ENCODE measurements around the gene RMND1. TPM values are rescaled to one million over a fixed set of nuclear protein-coding genes. Genes with fewer than 3 reads are reported as not detected.
"Not testable (repeated sequence)": the region's sequence is repeated elsewhere in the genome, so short reads cannot be mapped to it uniquely, and the experiment has no call there.

The RMND1 gene
- total RNA-seq, 1 donor from 2014 or later, result 18.6 TPM

- DNase-seq (ENCODE audit: low spot score), result no peak
- no peak for ATAC-seq
Observed at GRCh38 chr6:151388236-151388635, 63.7 kb downstream of the RMND1 start.

GRCh38 chr6:151387175-151387970 is 64.6 kb downstream of the RMND1 start:
- no peak for DNase-seq (ENCODE audit: low spot score)
- no peak for ATAC-seq

DNA sequence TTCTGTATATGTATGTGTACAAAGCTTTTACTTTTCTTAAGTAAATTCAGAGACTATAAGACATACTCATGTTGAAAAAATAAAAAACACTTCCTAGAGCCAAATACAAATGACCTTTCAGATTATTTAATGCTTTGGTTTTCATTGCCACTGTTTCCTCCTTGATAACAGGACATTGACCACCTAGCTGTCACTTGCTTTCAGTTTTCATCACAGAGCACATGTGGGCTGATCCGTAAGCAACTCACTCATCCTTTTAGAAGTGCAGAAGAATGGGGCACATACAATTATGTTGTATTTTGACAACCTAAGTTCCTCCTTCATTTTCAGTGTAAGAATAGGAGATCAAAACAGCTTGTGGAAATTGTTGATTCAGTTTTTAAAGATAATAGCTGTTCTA is 66.7 kb downstream of the RMND1 start:
- DNase-seq (ENCODE audit: low spot score) (no peak), ATAC-seq (no peak)

DNA sequence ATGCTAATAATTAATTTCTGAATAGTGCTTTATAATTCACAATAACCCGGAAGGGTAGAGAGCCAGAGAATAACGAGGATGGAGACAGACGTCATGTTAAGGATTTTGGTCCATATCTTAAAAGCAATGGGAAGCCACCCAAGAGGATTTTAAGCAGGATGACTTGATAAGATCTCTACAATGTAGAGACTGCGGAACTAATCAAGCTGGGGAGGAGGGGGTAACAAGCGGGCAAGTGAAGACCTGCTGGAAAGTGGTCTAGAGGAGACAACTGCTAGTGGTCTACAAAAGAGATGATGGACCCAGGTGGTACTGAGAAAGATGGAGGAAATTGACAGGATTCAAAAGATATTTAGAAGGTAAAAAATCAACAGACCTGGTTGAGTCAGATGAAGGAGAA is 67.8 kb downstream of the RMND1 start:
- no peak for DNase-seq (ENCODE audit: low spot score)

DNA sequence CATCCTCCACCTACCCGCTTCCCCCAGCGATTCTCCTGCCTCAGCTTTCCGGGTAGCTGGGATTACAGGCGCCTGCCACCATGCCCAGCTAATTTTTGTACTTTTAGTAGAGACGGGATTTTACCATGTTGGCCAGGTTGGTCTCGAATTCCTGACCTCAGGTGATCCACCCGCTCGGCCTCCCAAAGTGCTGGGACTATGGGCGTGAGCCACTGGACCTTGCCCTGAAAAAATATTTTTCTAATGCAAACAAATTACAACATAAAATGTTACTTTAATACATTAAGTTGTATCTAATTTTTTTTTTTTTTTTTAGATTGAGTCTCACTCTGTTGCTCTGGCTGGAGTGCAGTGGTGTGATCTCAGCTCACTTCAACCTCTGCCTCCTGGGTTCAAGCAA is 69.3 kb downstream of the RMND1 start:
- not testable (repeated sequence) for DNase-seq (ENCODE audit: low spot score)
- peak; percentile 14 for ATAC-seq

More for the DNA sequence above, 67.8 kb downstream of the RMND1 start:
- ATAC-seq, result no peak

- ATAC-seq, result no peak
- DNase-seq (ENCODE audit: low spot score), result no peak
Observed at GRCh38 chr6:151381722-151382121, 70.2 kb downstream of the RMND1 start.

DNA sequence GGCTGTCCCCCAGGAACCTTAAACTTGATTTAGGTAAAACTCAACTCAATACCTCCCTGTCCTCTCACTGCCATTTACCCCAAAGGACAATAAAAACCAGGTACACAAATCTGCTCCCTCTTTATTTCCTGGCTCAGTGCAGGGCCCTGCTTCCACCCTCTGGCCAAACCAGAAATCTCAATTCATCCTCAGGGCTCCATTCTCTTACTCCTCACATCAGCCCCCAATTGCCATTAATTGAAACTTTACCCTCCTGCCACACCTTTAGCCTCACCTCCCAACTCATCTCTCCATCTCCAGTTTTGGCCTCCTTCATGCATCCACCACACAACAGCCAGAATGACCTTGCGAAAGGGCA is 71.1 kb downstream of the RMND1 start:
- no peak for DNase-seq (ENCODE audit: low spot score)
- ATAC-seq, result no peak

GRCh38 chr6:151379933-151380847 is 71.7 kb downstream of the RMND1 start:
- ATAC-seq (peak; percentile 42), DNase-seq (ENCODE audit: low spot score) (no peak)

GRCh38 chr6:151377095-151377494 is 74.8 kb downstream of the RMND1 start:
- DNase-seq (ENCODE audit: low spot score) (no peak), ATAC-seq (no peak)

- ATAC-seq, result no peak
Observed at GRCh38 chr6:151376440-151376839, 75.5 kb downstream of the RMND1 start.

DNA sequence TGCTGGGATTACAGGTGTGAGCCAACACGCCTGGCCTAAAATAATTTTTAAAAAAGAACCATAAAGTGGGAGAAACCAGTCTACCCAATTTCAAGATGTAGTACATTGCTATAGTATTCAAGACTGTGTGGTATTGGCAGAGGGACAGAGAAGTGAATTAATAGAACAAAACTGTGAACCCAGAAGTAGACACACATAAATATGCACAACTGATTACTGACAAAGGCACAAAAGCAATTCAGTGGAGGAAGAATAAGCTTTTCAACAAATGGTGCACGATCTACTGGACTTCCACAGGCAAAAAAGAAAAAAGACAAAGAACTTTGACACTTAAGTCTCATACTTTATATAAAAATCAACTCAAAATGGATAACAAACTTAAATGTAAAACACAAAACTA is 76.1 kb downstream of the RMND1 start:
- DNase-seq (ENCODE audit: low spot score) (no peak), ATAC-seq (no peak)

More at GRCh38 chr6:151376440-151376839, 75.5 kb downstream of the RMND1 start:
- no peak for DNase-seq (ENCODE audit: low spot score)

DNA sequence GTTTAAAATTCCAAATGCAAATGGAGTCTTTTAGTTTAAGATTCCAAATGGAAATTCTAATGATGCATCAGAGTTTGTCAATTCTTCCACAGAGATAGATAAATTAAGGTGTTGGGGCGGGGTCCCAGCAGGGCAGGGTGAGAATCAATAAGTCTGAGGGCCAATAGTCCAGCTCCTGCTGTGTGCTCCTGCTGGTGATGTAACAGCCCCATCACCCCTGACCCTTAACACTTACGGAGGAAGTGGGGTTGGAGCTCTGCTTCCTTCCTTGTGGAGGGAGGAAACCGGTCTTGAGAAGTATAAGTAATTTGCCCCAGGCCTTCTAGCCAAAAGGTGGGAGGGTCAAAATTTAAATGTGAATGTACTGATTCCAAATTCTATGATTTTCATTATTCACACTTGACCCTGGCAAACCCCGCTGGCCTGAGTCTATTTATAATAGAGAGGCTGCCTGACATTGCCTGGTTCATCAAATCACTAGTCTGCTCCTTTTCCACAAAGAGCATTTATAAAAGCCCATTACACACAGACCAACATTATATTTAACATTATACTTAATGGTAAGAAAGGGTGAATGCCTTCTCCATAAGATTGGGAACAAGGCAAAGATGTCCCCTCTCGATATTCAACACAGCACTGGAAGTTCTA is 77.8 kb downstream of the RMND1 start:
- DNase-seq (ENCODE audit: low spot score), result peak; percentile 53
- ATAC-seq, result peak; percentile 92

- ATAC-seq (no peak), DNase-seq (ENCODE audit: low spot score) (no peak)
Observed at GRCh38 chr6:151372164-151372563, 79.8 kb downstream of the RMND1 start.

DNA sequence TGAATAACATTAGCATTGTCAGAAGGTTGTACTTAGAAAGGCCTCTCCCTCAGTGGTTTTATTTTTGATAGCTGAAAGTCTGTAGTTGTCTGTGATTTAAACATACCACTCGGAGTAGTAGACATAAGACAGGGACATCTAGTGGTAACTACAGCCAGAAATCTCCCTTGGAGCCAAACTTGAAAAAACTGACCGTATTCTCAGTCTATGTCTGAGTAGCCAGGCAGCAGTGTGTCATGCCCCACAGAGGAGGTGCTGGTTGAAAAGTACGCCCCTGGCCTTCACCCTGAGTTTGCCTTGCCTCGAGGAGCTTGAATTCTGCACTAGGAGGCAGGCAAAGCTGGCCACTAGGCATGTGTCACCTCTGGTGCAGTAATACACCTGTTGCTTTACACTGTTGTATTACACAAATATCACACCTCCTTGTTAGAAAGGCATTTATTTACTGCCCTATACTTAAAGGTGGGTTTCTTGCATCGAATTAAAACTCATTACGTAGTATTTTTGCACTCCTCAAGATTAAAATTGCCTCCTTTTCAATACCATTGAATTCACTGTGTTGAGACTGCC is 81.3 kb downstream of the RMND1 start:
- peak; percentile 25 for ATAC-seq

DNA sequence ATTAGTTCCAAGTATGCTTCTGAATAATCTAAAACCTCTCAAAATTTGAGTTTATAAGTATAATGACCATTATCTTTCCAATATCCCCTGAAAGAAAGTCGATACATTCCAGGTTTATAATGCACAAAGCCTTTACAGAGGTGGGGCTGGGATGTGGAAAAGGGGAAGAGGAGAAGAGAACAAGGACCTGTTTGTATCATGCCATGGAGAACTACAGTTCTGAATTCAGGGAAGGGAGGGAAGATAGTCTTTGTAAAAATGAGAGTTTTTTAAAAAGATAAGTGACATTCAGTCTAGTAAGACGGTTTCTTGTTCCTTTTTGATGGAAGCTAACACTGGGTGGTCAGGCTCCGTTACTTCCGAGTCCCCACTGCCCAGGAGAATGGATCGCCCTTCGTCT is 86.7 kb downstream of the RMND1 start:
- ATAC-seq, result no peak
- DNase-seq (ENCODE audit: low spot score), result no peak

More for the DNA sequence above, 81.3 kb downstream of the RMND1 start:
- DNase-seq (ENCODE audit: low spot score), result no peak

DNA sequence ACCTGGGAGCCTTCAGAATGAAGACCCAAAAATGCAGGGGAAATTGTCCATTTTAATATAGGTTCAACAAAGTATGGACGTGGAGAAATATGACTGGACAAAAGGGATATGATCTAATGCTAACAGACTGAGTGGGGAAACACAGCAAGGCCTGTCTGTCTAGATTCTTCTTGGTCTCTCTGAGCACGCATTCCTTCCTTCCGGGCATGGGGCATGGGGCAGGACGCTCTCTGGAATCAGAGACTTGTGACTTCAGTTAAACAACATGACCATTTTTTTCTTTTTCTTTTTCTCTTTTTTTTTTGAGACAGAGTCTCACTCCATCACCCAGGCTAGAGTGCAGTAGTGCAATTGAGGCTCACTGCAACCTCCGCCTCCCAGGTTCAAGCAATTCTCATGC is 92.4 kb downstream of the RMND1 start:
- DNase-seq (ENCODE audit: low spot score), result no peak
- ATAC-seq, result no peak

GRCh38 chr6:151358475-151358874 is 93.5 kb downstream of the RMND1 start:
- ATAC-seq, result no peak

DNA sequence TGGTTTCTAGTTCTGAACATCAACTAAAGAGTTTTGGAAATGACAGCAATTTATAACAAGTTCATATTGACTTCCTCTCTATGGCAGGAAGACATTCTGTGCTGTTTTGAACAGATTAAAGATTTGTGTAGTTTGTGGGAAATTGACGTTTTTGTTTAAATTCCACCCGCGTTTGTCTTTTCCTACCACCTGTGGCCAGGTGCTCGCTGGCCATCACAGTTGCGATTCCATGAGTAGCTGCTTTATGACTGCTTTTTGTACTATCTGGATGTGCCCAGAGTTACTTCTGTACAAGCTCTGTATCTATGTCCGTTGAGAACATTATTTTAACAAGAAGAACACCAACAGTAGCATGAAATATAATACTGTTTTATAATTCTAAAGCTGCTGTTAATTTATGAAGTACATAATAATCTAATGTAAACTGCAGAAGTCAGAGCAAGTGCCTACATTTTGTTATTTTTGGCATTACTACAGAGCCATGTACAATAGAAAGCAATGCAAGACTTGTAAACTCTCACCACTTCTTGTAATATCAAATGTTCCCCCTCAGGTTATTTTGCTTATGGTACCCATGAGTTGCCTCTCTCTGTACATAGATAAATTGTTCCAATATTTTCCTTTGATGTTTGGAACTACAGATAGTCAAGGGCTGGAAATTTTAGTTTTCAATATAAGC is 94.0 kb downstream of the RMND1 start:
- DNase-seq (ENCODE audit: low spot score), result no peak

More at GRCh38 chr6:151358475-151358874, 93.5 kb downstream of the RMND1 start:
- DNase-seq (ENCODE audit: low spot score), result no peak

DNA sequence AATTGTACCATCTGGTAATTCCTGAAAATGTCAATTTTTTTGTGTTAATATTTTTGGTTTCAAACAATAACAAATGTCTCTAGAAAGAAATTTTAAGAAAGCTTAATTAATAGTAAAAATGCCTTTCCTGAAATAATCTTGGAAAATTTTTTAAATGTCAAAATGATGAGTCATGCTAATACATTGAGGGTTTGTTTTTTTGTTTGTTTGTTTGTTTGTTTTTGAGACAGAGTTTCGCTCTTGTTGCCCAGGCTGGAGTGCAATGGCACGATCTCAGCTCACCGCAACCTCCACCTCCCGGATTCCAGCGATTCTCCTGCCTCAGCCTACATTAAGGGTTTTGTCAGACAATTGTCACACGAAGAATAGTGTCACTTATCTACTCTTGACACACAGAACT is 94.9 kb downstream of the RMND1 start:
- DNase-seq (ENCODE audit: low spot score), result not testable (repeated sequence)

More for the DNA sequence above, 94.0 kb downstream of the RMND1 start:
- no peak for ATAC-seq

More for the DNA sequence above, 94.9 kb downstream of the RMND1 start:
- ATAC-seq, result not testable (repeated sequence)
